ENCODE results near the gene VDR. TPM values are rescaled to one million over a fixed set of nuclear protein-coding genes. Genes with fewer than 3 reads are reported as not detected.

Gene VDR
- total RNA-seq, 4 donors from 2014 or later, result 0.26 to 2.0 (median 0.49) TPM

DNA sequence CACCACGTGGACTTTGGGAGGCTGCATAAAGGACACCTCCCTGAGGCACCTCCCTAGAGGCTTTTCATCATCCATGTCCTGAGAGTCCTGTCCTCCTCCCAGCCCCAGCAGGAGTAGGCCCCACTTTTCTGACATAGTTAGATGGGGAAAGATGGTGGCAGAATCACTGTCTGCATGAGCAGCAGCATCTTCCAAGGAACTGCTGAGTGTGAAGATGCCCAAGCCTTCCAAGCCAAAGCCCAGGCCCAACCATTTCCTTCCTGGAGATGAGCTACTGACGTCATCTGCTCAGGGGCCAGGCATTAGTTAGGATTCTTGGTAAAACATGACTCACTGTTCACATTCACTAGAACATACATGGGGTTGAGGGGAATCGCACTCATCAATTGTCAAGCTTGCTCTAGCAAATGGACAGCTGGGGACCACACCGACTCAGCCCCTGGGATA is 37.3 kb downstream of the VDR start:
- H3K4me3 ChIP-seq, result no peak overlapping the region
- TF ChIP-seq, protein P1, sequence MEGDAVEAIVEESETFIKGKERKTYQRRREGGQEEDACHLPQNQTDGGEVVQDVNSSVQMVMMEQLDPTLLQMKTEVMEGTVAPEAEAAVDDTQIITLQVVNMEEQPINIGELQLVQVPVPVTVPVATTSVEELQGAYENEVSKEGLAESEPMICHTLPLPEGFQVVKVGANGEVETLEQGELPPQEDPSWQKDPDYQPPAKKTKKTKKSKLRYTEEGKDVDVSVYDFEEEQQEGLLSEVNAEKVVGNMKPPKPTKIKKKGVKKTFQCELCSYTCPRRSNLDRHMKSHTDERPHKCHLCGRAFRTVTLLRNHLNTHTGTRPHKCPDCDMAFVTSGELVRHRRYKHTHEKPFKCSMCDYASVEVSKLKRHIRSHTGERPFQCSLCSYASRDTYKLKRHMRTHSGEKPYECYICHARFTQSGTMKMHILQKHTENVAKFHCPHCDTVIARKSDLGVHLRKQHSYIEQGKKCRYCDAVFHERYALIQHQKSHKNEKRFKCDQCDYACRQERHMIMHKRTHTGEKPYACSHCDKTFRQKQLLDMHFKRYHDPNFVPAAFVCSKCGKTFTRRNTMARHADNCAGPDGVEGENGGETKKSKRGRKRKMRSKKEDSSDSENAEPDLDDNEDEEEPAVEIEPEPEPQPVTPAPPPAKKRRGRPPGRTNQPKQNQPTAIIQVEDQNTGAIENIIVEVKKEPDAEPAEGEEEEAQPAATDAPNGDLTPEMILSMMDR (IDR thresholded peaks at IDR 0.05), result no peak
- no peak for TF ChIP-seq POLR2A (IDR thresholded peaks at IDR 0.05)
- no peaks in the 10 kb centered on the region for H3K9me3 ChIP-seq
- H3K4me1 ChIP-seq, result no peaks in the 10 kb centered on the region
- H3K27ac ChIP-seq, result no peak overlapping the region
- DNase-seq, result no peak
- intact Hi-C loops (cut with DNase I; ENCODE audit: low total_unique reads), result no loop called here
- H3K27me3 ChIP-seq, result no peaks in the 10 kb centered on the region
- no peaks in the 10 kb centered on the region for H3K36me3 ChIP-seq

DNA sequence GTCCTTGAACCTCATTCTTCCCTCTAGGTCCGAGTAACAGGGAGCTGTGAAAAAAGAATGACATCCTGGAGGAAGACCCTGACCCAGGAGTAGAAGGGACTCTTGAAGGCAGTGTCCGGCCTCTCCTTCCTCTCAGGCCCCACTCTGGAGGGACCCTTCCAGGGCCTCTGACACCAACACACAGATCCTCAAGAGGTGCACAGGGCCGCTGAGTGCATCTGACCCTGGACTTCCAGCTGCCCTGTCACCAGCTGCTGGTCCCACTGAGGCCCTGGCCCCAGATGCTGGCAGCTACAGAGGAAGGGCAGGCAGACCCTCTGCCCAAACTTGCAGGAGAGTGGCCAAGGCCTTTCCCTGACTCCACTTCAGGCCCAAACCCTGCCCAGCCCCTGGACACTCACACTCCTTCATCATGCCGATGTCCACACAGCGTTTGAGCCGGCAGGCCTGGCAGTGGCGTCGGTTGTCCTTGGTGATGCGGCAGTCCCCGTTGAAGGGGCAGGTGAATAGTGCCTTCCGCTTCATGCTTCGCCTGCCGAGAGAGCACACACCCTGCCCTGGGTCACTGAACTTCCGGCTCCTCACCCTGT is 40.1 kb downstream of the VDR start:
- TF ChIP-seq, protein P1 (IDR thresholded peaks at IDR 0.05), result no peak
- no peak for TF ChIP-seq POLR2A (IDR thresholded peaks at IDR 0.05)
- DNase-seq, result no peak

DNA sequence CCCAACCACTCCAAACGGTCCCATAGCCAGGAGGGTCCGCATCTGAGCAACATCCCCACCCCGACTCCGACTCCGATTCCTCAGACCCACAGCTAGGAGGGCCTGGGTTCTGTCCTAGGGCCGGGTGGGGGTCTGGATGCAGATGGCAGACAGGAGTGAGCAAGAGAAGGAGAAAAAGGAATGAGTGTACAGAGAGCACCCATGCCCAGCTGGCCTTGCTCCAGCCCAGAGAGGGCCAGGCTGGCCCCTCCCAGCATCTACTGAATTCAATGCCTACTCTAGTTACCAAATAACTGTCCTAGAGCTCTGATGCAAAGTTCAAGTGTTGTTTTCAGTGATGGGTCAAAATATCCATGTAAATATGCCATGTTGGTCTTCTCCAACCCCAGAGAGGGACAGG is 40.8 kb downstream of the VDR start:
- DNase-seq, result no peak
- Histone ChIP-seq H3K4me1 (no peaks in the 10 kb centered on the region), H3K27ac (no peak overlapping the region), H3K27me3 (no peaks in the 10 kb centered on the region), H3K36me3 (no peaks in the 10 kb centered on the region), H3K9me3 (no peaks in the 10 kb centered on the region), H3K4me3 (no peak overlapping the region)
- TF ChIP-seq, protein P1 (IDR thresholded peaks at IDR 0.05), result no peak
- no peak for TF ChIP-seq POLR2A (IDR thresholded peaks at IDR 0.05)
- intact Hi-C loops (cut with DNase I; ENCODE audit: low total_unique reads), result no loop called here

More for the DNA sequence above, 40.1 kb downstream of the VDR start:
- no peak overlapping the region for H3K27ac ChIP-seq
- H3K36me3 ChIP-seq, result no peaks in the 10 kb centered on the region
- H3K9me3 ChIP-seq, result no peaks in the 10 kb centered on the region
- H3K4me1 ChIP-seq, result no peaks in the 10 kb centered on the region
- intact Hi-C loops (cut with DNase I; ENCODE audit: low total_unique reads), result no loop called here
- no peaks in the 10 kb centered on the region for H3K27me3 ChIP-seq
- no peak overlapping the region for H3K4me3 ChIP-seq

DNA sequence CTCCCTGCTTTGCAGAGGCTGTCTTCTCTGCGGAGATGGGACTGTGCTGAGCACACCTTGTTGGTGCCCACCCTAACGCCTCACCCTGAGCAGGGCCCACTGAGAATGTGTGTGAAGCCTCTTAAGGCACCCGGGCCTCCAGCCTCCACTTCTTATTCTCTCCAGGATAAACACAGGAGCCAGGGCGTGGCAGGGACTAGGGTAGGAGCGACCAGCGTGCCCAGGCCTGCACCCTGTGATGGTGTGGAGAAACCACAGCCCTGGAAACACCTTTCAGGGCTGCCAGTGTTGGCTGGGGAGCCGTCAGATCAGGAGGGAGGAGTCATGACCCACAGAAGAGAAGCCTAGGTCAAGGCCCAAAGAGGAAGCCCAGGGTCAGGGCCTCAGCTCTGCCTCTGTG is 41.3 kb downstream of the VDR start:
- TF ChIP-seq, protein P1 (IDR thresholded peaks at IDR 0.05), result no peak
- TF ChIP-seq POLR2A (IDR thresholded peaks at IDR 0.05), result no peak
- no peaks in the 10 kb centered on the region for H3K4me1 ChIP-seq

DNA sequence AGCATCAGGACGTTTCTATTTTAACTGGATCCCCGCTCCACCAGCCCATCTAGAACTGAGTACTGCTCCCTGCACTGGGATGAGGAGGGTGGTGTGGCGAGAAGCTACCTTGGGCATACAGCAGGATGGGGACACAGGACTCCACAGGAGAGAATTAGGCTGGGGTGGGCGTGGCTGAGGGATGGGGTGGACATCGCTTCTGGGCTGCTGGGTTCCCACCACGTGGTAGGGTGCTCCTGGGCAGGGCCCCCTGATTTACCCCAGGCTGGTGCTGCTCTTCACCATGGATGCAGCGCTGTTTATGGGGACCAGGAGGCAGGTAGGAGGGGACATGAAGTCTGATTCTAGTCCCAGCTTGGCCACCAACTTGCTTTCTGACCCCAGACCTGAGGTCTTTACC is 41.9 kb downstream of the VDR start:
- Histone ChIP-seq H3K27ac (no peak overlapping the region), H3K9me3 (no peaks in the 10 kb centered on the region), H3K36me3 (no peaks in the 10 kb centered on the region), H3K4me1 (no peaks in the 10 kb centered on the region), H3K4me3 (no peak overlapping the region), H3K27me3 (no peaks in the 10 kb centered on the region)
- DNase-seq, result no peak
- TF ChIP-seq, protein P1 (IDR thresholded peaks at IDR 0.05), result no peak
- TF ChIP-seq POLR2A (IDR thresholded peaks at IDR 0.05), result no peak
- intact Hi-C loops (cut with DNase I; ENCODE audit: low total_unique reads), result no loop called here

More for the DNA sequence above, 41.3 kb downstream of the VDR start:
- Histone ChIP-seq H3K27ac (no peak overlapping the region), H3K27me3 (no peaks in the 10 kb centered on the region), H3K36me3 (no peaks in the 10 kb centered on the region), H3K9me3 (no peaks in the 10 kb centered on the region), H3K4me3 (no peak overlapping the region)
- DNase-seq, result no peak
- intact Hi-C loops (cut with DNase I; ENCODE audit: low total_unique reads), result no loop called here

Measured in uterus (tissue), 4 donors.